Type B pancreatic cell (in vitro differentiated cells): Measurements from ENCODE around the gene RPS6KA2. TPM values are rescaled to one million over a fixed set of nuclear protein-coding genes. Genes with fewer than 3 reads are reported as not detected.

Source experiments
- DNase-seq: peaks from one replicate; pipeline ENCODE4 v3.0.0; 2021; ENCODE audit warnings: mixed read lengths; ENCODE audit not compliant: unreplicated experiment; ENCODE audit errors: extremely low spot score
- H3K27ac Mint-ChIP-seq: 2 replicates; pipeline ENCODE4 v1.8.0; 2021; ENCODE audit warnings: mild to moderate bottlenecking, mixed read lengths
- H3K27me3 Mint-ChIP-seq: 2 replicates; pipeline ENCODE4 v1.8.0; 2021; ENCODE audit warnings: mixed read lengths
- H3K36me3 Mint-ChIP-seq: 2 replicates; pipeline ENCODE4 v1.8.0; 2021; ENCODE audit warnings: mixed read lengths
- H3K4me1 Mint-ChIP-seq: one replicate; pipeline ENCODE4 v1.8.0; 2021; ENCODE audit warnings: mixed read lengths; ENCODE audit not compliant: unreplicated experiment
- H3K4me3 Mint-ChIP-seq: 2 replicates; pipeline ENCODE4 v1.8.0; 2021; ENCODE audit warnings: mild to moderate bottlenecking, mixed read lengths
- H3K9me3 Mint-ChIP-seq: 2 replicates; pipeline ENCODE4 v1.8.0; 2021; ENCODE audit warnings: mixed read lengths
- total RNA-seq: library from RNA; stranded (reverse); gene quantifications from 2 replicates; pipeline ENCODE4 v1.2.1, GENCODE V29; 2021; ENCODE audit warnings: low replicate concordance
- TF ChIP-seq, protein P1 (sequence below): fragments of 200-600 bp; sonication (generic); conservative IDR thresholded peaks from 2 replicates; pipeline ENCODE4 v1.5.0; 2021; ENCODE audit warnings: antibody characterized with exemption, mild to moderate bottlenecking

RPS6KA2 gene
- total RNA-seq, 1 donor from 2014 or later: 23.8 TPM

DNA sequence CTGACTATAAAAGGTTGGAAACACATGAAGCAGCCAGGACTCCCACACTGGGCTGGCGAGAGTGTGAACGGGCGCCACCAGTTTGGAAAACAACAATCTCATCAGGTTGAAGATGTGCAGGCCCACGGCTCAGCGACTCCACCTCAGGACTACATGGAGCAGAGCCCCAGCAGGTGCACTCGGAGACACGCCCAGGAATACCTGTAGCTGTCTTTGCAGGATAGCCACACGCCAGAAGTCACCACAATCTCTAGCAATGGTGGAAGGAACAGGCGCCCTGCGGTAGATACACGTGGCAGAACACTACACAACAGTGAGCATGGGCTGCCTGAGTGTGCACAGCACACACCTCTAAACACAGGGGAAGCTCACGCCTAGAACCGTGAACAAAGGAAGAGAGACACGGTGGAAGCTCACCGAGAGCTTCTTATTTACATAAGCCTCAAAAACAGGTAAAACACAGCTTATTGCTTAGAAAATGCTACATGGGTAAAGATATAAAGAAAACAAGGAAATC is 28.7 kb upstream of the RPS6KA2 start:
- Mint-ChIP-seq H3K27ac (no peak overlapping the region), H3K36me3 (no peaks in the 10 kb centered on the region), H3K27me3 (peaks cover 20% of the 10 kb centered on the region), H3K9me3 (no peaks in the 10 kb centered on the region), H3K4me3 (no peak overlapping the region), H3K4me1 (peaks cover 4% of the 10 kb centered on the region)
- DNase-seq: no peak
- TF ChIP-seq, protein P1, sequence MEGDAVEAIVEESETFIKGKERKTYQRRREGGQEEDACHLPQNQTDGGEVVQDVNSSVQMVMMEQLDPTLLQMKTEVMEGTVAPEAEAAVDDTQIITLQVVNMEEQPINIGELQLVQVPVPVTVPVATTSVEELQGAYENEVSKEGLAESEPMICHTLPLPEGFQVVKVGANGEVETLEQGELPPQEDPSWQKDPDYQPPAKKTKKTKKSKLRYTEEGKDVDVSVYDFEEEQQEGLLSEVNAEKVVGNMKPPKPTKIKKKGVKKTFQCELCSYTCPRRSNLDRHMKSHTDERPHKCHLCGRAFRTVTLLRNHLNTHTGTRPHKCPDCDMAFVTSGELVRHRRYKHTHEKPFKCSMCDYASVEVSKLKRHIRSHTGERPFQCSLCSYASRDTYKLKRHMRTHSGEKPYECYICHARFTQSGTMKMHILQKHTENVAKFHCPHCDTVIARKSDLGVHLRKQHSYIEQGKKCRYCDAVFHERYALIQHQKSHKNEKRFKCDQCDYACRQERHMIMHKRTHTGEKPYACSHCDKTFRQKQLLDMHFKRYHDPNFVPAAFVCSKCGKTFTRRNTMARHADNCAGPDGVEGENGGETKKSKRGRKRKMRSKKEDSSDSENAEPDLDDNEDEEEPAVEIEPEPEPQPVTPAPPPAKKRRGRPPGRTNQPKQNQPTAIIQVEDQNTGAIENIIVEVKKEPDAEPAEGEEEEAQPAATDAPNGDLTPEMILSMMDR: no peak

- H3K27ac Mint-ChIP-seq: no peak overlapping the region
- DNase-seq: no peak
- H3K4me3 Mint-ChIP-seq: no peak overlapping the region
- TF ChIP-seq, protein P1: no peak
- H3K4me1 Mint-ChIP-seq: peaks cover 4% of the 10 kb centered on the region
- peaks cover 20% of the 10 kb centered on the region for H3K27me3 Mint-ChIP-seq
- H3K36me3 Mint-ChIP-seq: no peaks in the 10 kb centered on the region
- H3K9me3 Mint-ChIP-seq: no peaks in the 10 kb centered on the region
Measured at GRCh38 chr6:166655251-166655650, 28.2 kb upstream of the RPS6KA2 start.

GRCh38 chr6:166654573-166654972 is 27.5 kb upstream of the RPS6KA2 start:
- H3K9me3 Mint-ChIP-seq: no peaks in the 10 kb centered on the region
- no peaks in the 10 kb centered on the region for H3K36me3 Mint-ChIP-seq
- peaks cover 4% of the 10 kb centered on the region for H3K4me1 Mint-ChIP-seq
- DNase-seq: no peak
- TF ChIP-seq, protein P1: no peak
- H3K4me3 Mint-ChIP-seq: no peak overlapping the region
- no peak overlapping the region for H3K27ac Mint-ChIP-seq
- peaks cover 20% of the 10 kb centered on the region for H3K27me3 Mint-ChIP-seq

DNA sequence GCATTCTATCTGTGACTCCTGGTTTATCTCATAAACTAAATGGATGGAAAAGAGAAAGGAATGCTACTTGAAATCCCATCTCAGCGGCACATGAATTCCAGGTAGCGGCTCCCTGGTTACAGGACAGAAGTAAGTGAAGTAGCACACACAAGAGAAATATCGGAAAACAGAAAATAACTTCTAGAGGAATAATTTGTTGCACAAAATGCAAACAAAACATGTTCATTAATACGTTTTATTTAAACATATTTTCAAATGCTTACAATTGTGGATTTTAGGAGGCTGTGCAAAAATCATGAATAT is 26.5 kb upstream of the RPS6KA2 start:
- Mint-ChIP-seq H3K4me3 (no peak overlapping the region), H3K27me3 (peaks cover 20% of the 10 kb centered on the region), H3K9me3 (no peaks in the 10 kb centered on the region), H3K36me3 (no peaks in the 10 kb centered on the region), H3K27ac (no peak overlapping the region), H3K4me1 (no peaks in the 10 kb centered on the region)
- TF ChIP-seq, protein P1: no peak
- no peak for DNase-seq

GRCh38 chr6:166650824-166651807 is 24.1 kb upstream of the RPS6KA2 start:
- no peak overlapping the region for H3K4me3 Mint-ChIP-seq
- TF ChIP-seq, protein P1: no peak
- peaks cover 2% of the 10 kb centered on the region for H3K27me3 Mint-ChIP-seq
- no peaks in the 10 kb centered on the region for H3K4me1 Mint-ChIP-seq
- H3K27ac Mint-ChIP-seq: no peak overlapping the region
- no peak for DNase-seq
- no peaks in the 10 kb centered on the region for H3K9me3 Mint-ChIP-seq
- no peaks in the 10 kb centered on the region for H3K36me3 Mint-ChIP-seq
